MCF 10A (cell line): ENCODE results near the gene DUSP8. TPM values are rescaled to one million over a fixed set of nuclear protein-coding genes. Genes with fewer than 3 reads are reported as not detected.

Experiments
- BruUV-seq: library from RNA; stranded (reverse); fragments of 400-500 nt; replicated peaks from 2 replicates; lab custom pipeline; 2021; lab: Mats Ljungman, UMichigan
- CTCF ChIA-PET: fragments of 300-600 bp; sonication (Branson Sonifier 250); formaldehyde crosslinking; extraction: SDS; loops from one replicate; lab custom pipeline; 2021; ENCODE audit warnings: antibody characterized with exemption, inconsistent platforms; lab: Yijun Ruan, JAX
- POLR2A ChIA-PET: fragments of 300-600, 350-650 bp; sonication (Branson Sonifier 250); formaldehyde crosslinking; extraction: SDS; loops from one replicate; lab custom pipeline; 2020; ENCODE audit warnings: antibody characterized with exemption, inconsistent platforms; lab: Yijun Ruan, JAX
- DNase-seq: peaks from one replicate; pipeline ENCODE4 v3.0.0-alpha.2; 2018; ENCODE audit not compliant: unreplicated experiment
- H3K27ac Mint-ChIP-seq: one replicate; pipeline ENCODE4 v1.8.0; 2022; ENCODE audit warnings: mild to moderate bottlenecking, low read depth, mixed read lengths; ENCODE audit not compliant: unreplicated experiment
- H3K27me3 Mint-ChIP-seq: one replicate; pipeline ENCODE4 v1.8.0; 2022; ENCODE audit warnings: mixed read lengths; ENCODE audit not compliant: insufficient read depth, unreplicated experiment
- H3K36me3 Mint-ChIP-seq: one replicate; pipeline ENCODE4 v1.8.0; 2022; ENCODE audit warnings: mild to moderate bottlenecking, moderate library complexity, mixed read lengths; ENCODE audit not compliant: insufficient read depth, unreplicated experiment
- H3K4me1 Mint-ChIP-seq: one replicate; pipeline ENCODE4 v1.8.0; 2022; ENCODE audit warnings: mixed read lengths; ENCODE audit not compliant: insufficient read depth, unreplicated experiment
- H3K4me3 Mint-ChIP-seq: one replicate; pipeline ENCODE4 v1.8.0; 2022; ENCODE audit warnings: mild to moderate bottlenecking, moderate library complexity, mixed read lengths; ENCODE audit not compliant: unreplicated experiment
- H3K9me3 Mint-ChIP-seq: one replicate; pipeline ENCODE4 v1.8.0; 2022; ENCODE audit warnings: mixed read lengths; ENCODE audit not compliant: unreplicated experiment
- CTCF ChIP-seq: fragments of 200-600 bp; IDR thresholded peaks from one replicate; pipeline ENCODE4 v1.8.0; 2022; ENCODE audit warnings: antibody characterized with exemption, mild to moderate bottlenecking; ENCODE audit not compliant: unreplicated experiment
- intact Hi-C: fragments of 100-400 bp; cut with micrococcal nuclease; formaldehyde crosslinking; loops from 2 replicates; pipeline ENCODE4 v1.14.1; 2022
- total RNA-seq: library from RNA; stranded (reverse); gene quantifications from 2 replicates; pipeline ENCODE4 v1.2.3, GENCODE V29; 2022

Gene DUSP8
- total RNA-seq, 1 experiment from 2014 or later = 17.6 TPM

- POLR2A ChIA-PET = interaction anchor here (0.6 kb wide), 1 partner anchor 1438 kb away, joined by 3 read pairs; no protein-coding TSS in a partner anchor
- H3K27me3 Mint-ChIP-seq = no peaks in the 10 kb centered on the region
- H3K4me1 Mint-ChIP-seq = peaks cover 30% of the 10 kb centered on the region
- H3K27ac Mint-ChIP-seq = no peak overlapping the region
- H3K4me3 Mint-ChIP-seq = no peak overlapping the region
- H3K36me3 Mint-ChIP-seq = no peaks in the 10 kb centered on the region
- H3K9me3 Mint-ChIP-seq = no peaks in the 10 kb centered on the region
- CTCF ChIA-PET = interaction anchor here (0.6 to 4.9 kb wide), 5 partner anchors 9 to 102 kb away, joined by 3 to 47 read pairs (median 4); no protein-coding TSS in a partner anchor
- intact Hi-C loops = loop anchor here (10.0 kb wide), 1 partner anchor 280 kb away; the partner anchor contains the start of genes SYT8 and TNNI2
- TF ChIP-seq CTCF = no peak
- BruUV-seq = no TSS peak
- no peak for DNase-seq
Measured at GRCh38 chr11:1554981-1555712, 16.9 kb downstream of the DUSP8 start.

- peak; percentile 58 for DNase-seq
- no peak overlapping the region for H3K4me3 Mint-ChIP-seq
Measured at GRCh38 chr11:1553808-1554594, 18.1 kb downstream of the DUSP8 start.

GRCh38 chr11:1549338-1550330 is 22.4 kb downstream of the DUSP8 start:
- intact Hi-C loops = loop anchor here (10.0 kb wide), 1 partner anchor 285 kb away; the partner anchor contains the start of genes SYT8 and TNNI2
- no peaks in the 10 kb centered on the region for H3K9me3 Mint-ChIP-seq
- no peak overlapping the region for H3K27ac Mint-ChIP-seq
- no peak for DNase-seq
- TF ChIP-seq CTCF = no peak
- no peaks in the 10 kb centered on the region for H3K27me3 Mint-ChIP-seq
- POLR2A ChIA-PET = interaction anchor here (0.6 kb wide), 1 partner anchor 47 kb away, joined by 3 read pairs; no protein-coding TSS in a partner anchor
- CTCF ChIA-PET = interaction anchor here (0.5 to 7.3 kb wide), 6 partner anchors 18 to 360 kb away, joined by 3 to 94 read pairs (median 4); no protein-coding TSS in a partner anchor
- H3K4me3 Mint-ChIP-seq = no peak overlapping the region
- no TSS peak for BruUV-seq
- H3K36me3 Mint-ChIP-seq = no peaks in the 10 kb centered on the region
- H3K4me1 Mint-ChIP-seq = peaks cover 9% of the 10 kb centered on the region

More at GRCh38 chr11:1553808-1554594, 18.1 kb downstream of the DUSP8 start:
- ChIA-PET CTCF (interaction anchor here (0.5 to 4.9 kb wide), 5 partner anchors 20 to 70 kb away, joined by 3 to 47 read pairs (median 4); no protein-coding TSS in a partner anchor), POLR2A (interaction anchor here (0.7 to 1.4 kb wide), 3 partner anchors 20 to 770 kb away, joined by 3 to 10 read pairs (median 4); no protein-coding TSS in a partner anchor)
- no TSS peak for BruUV-seq
- TF ChIP-seq CTCF = peak; percentile 14
- H3K27me3 Mint-ChIP-seq = no peaks in the 10 kb centered on the region
- H3K4me1 Mint-ChIP-seq = peaks cover 19% of the 10 kb centered on the region
- H3K9me3 Mint-ChIP-seq = no peaks in the 10 kb centered on the region
- no peak overlapping the region for H3K27ac Mint-ChIP-seq
- no peaks in the 10 kb centered on the region for H3K36me3 Mint-ChIP-seq
- intact Hi-C loops = loop anchor here (10.0 kb wide), 1 partner anchor 281 kb away; the partner anchor contains the start of genes SYT8 and TNNI2
